Erythroblast (primary cell): Measurements from ENCODE around the gene TNIP1.
A peak's percentile ranks its signal among the peaks of the same experiment; 100 is the strongest.

ENCODE experiments used
- DNase-seq, 2 experiments: peaks; one replicate each; lab custom pipeline; 2025; lab: John Stamatoyannopoulos, UW
- GATA1 ChIP-seq: IDR thresholded peaks from 2 replicates; pipeline ENCODE4 v1.6.1; 2011; ENCODE audit warnings: low read depth, mild to moderate bottlenecking, control low read depth, low read length, moderate library complexity
- POLR2A ChIP-seq: IDR thresholded peaks from 2 replicates; pipeline ENCODE4 v1.6.1; 2011; ENCODE audit warnings: mild to moderate bottlenecking, low read length

TNIP1 gene

GRCh38 chr5:151003503-151003860, 77.4 kb downstream of the TNIP1 start:
- no peak for DNase-seq
- no peak for TF ChIP-seq GATA1
- TF ChIP-seq POLR2A, result no peak

GRCh38 chr5:151002681-151003502, 77.9 kb downstream of the TNIP1 start:
- TF ChIP-seq POLR2A (no peak), GATA1 (no peak)

GRCh38 chr5:151002250-151002649, 78.6 kb downstream of the TNIP1 start:
- peak; percentile 19 to 26 for DNase-seq
- TF ChIP-seq POLR2A (no peak), GATA1 (no peak)

More at GRCh38 chr5:151002681-151003502, 77.9 kb downstream of the TNIP1 start:
- DNase-seq, result no peak

- TF ChIP-seq GATA1 (no peak), POLR2A (no peak)
- DNase-seq, result no peak
Measured at GRCh38 chr5:151001436-151001835, 79.4 kb downstream of the TNIP1 start.

- no peak for TF ChIP-seq POLR2A
- no peak for TF ChIP-seq GATA1
- DNase-seq, result no peak
Measured at GRCh38 chr5:150999704-151000442, 81.0 kb downstream of the TNIP1 start.

- no peak for TF ChIP-seq POLR2A
- TF ChIP-seq GATA1, result no peak
- no peak for DNase-seq
Measured at GRCh38 chr5:150993826-150994412, 86.9 kb downstream of the TNIP1 start.

- DNase-seq, result no peak
Measured at GRCh38 chr5:150993422-150993821, 87.4 kb downstream of the TNIP1 start.

GRCh38 chr5:150992705-150993104, 88.1 kb downstream of the TNIP1 start:
- no peak for DNase-seq
- no peak for TF ChIP-seq GATA1
- TF ChIP-seq POLR2A, result no peak

More at GRCh38 chr5:150993422-150993821, 87.4 kb downstream of the TNIP1 start:
- no peak for TF ChIP-seq POLR2A
- no peak for TF ChIP-seq GATA1

- peak in 1 of 2 experiments; percentile 23 for DNase-seq
- TF ChIP-seq GATA1 (no peak), POLR2A (no peak)
Measured at GRCh38 chr5:150989695-150990094, 91.1 kb downstream of the TNIP1 start.

- no peak for TF ChIP-seq GATA1
Measured at GRCh38 chr5:150987746-150988145, 93.1 kb downstream of the TNIP1 start.

More at GRCh38 chr5:150987746-150988145, 93.1 kb downstream of the TNIP1 start:
- DNase-seq, result no peak
